Stomach (tissue), 4 donors: ENCODE measurements around the gene WFDC12.

Experiments used
- EP300 ChIP-seq: sonication (generic); formaldehyde crosslinking; IDR thresholded peaks from one replicate; pipeline ENCODE4 v1.6.1; 2017; ENCODE audit warnings: antibody characterized with exemption
- TF ChIP-seq, protein P1 (sequence below), 7 experiments: fragments of 450-650 bp in 4 of 7; fragments of 200-600 bp in 3 of 7; sonication (generic) in 3 of 7; IDR thresholded peaks; one replicate each; pipeline ENCODE4 v1.5.1; 2016 to 2019; ENCODE audit warnings: antibody characterized with exemption in 7 of 7, control low read depth in 2 of 7, mild to moderate bottlenecking in 1 of 7

- no peak for TF ChIP-seq EP300
- TF ChIP-seq, protein P1, sequence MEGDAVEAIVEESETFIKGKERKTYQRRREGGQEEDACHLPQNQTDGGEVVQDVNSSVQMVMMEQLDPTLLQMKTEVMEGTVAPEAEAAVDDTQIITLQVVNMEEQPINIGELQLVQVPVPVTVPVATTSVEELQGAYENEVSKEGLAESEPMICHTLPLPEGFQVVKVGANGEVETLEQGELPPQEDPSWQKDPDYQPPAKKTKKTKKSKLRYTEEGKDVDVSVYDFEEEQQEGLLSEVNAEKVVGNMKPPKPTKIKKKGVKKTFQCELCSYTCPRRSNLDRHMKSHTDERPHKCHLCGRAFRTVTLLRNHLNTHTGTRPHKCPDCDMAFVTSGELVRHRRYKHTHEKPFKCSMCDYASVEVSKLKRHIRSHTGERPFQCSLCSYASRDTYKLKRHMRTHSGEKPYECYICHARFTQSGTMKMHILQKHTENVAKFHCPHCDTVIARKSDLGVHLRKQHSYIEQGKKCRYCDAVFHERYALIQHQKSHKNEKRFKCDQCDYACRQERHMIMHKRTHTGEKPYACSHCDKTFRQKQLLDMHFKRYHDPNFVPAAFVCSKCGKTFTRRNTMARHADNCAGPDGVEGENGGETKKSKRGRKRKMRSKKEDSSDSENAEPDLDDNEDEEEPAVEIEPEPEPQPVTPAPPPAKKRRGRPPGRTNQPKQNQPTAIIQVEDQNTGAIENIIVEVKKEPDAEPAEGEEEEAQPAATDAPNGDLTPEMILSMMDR (IDR thresholded peaks at IDR 0.05): no peak
These were observed 27.5 kb downstream of the WFDC12 start for GRCh38 chr20:45096781-45097180.
